ENCODE results near the gene PTPN7.

PTPN7 gene

DNA sequence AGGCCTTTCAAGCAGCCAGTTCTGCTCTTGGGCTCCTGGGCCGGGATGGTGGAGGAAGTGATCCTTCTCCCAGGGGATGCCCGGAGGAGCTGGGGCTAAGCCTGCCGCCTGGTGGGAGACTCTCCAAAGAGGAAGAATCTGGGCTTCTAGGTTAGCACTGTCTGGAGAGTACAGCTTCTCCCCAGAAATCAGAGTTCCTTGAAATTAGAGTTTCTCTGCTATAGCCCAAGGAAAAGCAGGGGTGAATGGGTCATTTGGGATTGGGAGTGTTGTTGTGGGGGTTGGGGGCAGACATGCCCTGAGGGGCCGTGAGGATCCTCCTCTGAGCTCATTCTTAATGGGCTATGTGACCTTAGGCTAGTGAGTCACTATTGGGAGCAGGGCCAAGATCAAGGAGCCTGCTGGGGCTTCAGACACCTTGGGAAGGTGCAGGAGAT is 39.7 kb upstream of the PTPN7 start:
- Histone ChIP-seq H2BK120ac (ENCODE audit: low read depth, low read length) (no peak overlapping the region), H3K27ac (ENCODE audit: low read depth, low read length) (no peak overlapping the region), H4K5ac (ENCODE audit: low read length) (no peak overlapping the region), H3K4me2 (ENCODE audit: low read length) (no peak overlapping the region), H4K8ac (ENCODE audit: low read depth, low read length) (no peak overlapping the region), H3K27me3 (ENCODE audit: insufficient read depth, low read length, poor library complexity) (peaks cover under 1% of the 10 kb centered on the region), H3K18ac (ENCODE audit: low read length) (no peak overlapping the region), H3K36me3 (ENCODE audit: control insufficient read depth, insufficient read depth, low read length) (no peaks in the 10 kb centered on the region), H3K9ac (ENCODE audit: low read length) (no peak overlapping the region), H3K23ac (ENCODE audit: low read length) (no peak overlapping the region), H3K4me1 (ENCODE audit: control insufficient read depth, low read depth, low read length) (no peaks in the 10 kb centered on the region), H3K79me1 (ENCODE audit: low read length) (no peaks in the 10 kb centered on the region), H2AK5ac (ENCODE audit: low read length) (no peak overlapping the region), H3K56ac (ENCODE audit: low read length) (no peak overlapping the region), H3K4me3 (ENCODE audit: low read length) (no peak overlapping the region), H2BK15ac (replicated peaks; ENCODE audit: low read depth) (no peak overlapping the region), H3K79me2 (ENCODE audit: control insufficient read depth, insufficient read depth, low read length) (no peaks in the 10 kb centered on the region), H2BK5ac (ENCODE audit: low read length) (no peak overlapping the region), H3K4ac (ENCODE audit: low read depth, low read length) (no peak overlapping the region)
- WGBS (ENCODE audit: extremely low coverage, insufficient coverage, low lambda C conversion rate), result no CpG with 5 or more reads among the region's 4 CpGs
- DNase-seq, result peak; percentile 77

DNA sequence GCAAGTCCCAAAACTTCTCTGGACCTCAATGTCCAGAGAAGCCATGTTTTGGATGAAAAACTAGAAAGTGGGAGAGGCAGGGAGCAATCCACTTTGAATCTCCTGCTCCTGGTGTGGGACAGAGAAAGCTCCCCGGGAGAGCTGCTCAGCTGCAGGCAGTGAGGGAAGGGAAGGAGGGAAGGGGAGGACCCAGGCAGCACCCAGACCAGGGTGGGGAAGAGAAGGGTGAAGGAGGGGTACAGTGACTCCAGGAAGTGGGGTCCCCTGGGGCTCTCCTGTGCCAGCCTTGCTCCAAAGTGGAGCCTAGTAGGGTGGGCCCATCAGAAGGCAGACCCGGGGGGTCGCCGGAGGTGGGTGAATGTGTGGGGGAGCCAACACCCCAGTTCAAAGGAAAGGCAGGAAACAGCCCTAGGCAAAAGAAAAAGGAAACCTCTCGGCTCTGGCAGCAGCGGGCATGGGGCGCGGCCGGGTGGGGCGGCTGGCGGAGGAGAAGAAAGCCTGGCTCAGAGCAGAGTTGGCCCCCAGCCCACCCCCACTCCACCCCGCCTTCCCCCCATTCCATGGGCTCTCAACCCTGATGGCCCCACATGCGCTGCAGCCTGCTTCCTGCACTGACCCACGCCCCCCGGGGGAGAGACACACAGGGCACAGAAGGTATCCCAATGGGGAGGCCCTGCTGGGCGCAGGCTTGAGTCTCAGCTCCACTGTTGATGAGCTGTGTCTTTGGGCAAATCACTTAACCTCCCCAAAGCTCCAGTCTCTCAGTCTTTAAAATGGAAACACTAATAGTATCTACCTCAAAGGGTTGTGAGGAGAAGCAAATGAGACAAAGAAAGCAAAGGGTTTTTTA is 38.9 kb upstream of the PTPN7 start:
- Histone ChIP-seq H3K4ac (ENCODE audit: low read depth, low read length) (no peak overlapping the region), H3K9ac (ENCODE audit: low read length) (no peak overlapping the region), H3K4me2 (ENCODE audit: low read length) (no peak overlapping the region), H3K18ac (ENCODE audit: low read length) (no peak overlapping the region), H3K23ac (ENCODE audit: low read length) (no peak overlapping the region), H3K4me3 (ENCODE audit: low read length) (no peak overlapping the region), H2AK5ac (ENCODE audit: low read length) (no peak overlapping the region), H3K4me1 (ENCODE audit: control insufficient read depth, low read depth, low read length) (no peaks in the 10 kb centered on the region), H3K56ac (ENCODE audit: low read length) (no peak overlapping the region), H3K79me2 (ENCODE audit: control insufficient read depth, insufficient read depth, low read length) (no peaks in the 10 kb centered on the region), H2BK15ac (replicated peaks; ENCODE audit: low read depth) (no peak overlapping the region), H3K27me3 (ENCODE audit: insufficient read depth, low read length, poor library complexity) (peaks cover 6% of the 10 kb centered on the region), H3K79me1 (ENCODE audit: low read length) (no peaks in the 10 kb centered on the region), H4K8ac (ENCODE audit: low read depth, low read length) (no peak overlapping the region), H4K5ac (ENCODE audit: low read length) (no peak overlapping the region), H3K27ac (ENCODE audit: low read depth, low read length) (no peak overlapping the region), H3K36me3 (ENCODE audit: control insufficient read depth, insufficient read depth, low read length) (no peaks in the 10 kb centered on the region), H2BK5ac (ENCODE audit: low read length) (no peak overlapping the region), H2BK120ac (ENCODE audit: low read depth, low read length) (no peak overlapping the region)
- no peak for DNase-seq
- WGBS (ENCODE audit: extremely low coverage, insufficient coverage, low lambda C conversion rate), result no CpG with 5 or more reads among the region's 16 CpGs

DNA sequence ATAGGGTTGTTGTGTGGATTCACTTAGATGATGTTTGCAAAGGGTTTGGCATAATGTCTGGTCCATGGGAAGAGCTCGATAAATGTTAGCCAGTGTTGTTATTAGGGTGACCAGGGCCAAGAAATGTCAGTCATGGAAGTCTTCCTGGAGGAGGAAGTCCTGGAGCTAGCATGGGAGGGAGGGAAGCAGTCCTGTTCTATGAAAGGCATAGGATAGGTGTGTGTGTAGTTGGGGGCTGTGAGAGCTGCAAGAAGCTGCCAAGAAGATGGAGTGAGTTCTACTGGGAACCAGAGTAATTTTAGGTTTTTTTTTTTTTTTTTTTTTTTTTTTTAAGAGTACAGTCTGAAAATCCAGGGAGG is 37.9 kb upstream of the PTPN7 start:
- no CpG with 5 or more reads among the region's 1 CpG for WGBS (ENCODE audit: extremely low coverage, insufficient coverage, low lambda C conversion rate)
- Histone ChIP-seq H3K18ac (ENCODE audit: low read length) (no peak overlapping the region), H3K79me2 (ENCODE audit: control insufficient read depth, insufficient read depth, low read length) (no peaks in the 10 kb centered on the region), H3K4me2 (ENCODE audit: low read length) (no peak overlapping the region), H3K27me3 (ENCODE audit: insufficient read depth, low read length, poor library complexity) (peaks cover 13% of the 10 kb centered on the region), H2BK5ac (ENCODE audit: low read length) (no peak overlapping the region), H3K4me1 (ENCODE audit: control insufficient read depth, low read depth, low read length) (no peaks in the 10 kb centered on the region), H3K9ac (ENCODE audit: low read length) (no peak overlapping the region), H3K27ac (ENCODE audit: low read depth, low read length) (no peak overlapping the region), H3K36me3 (ENCODE audit: control insufficient read depth, insufficient read depth, low read length) (no peaks in the 10 kb centered on the region), H4K8ac (ENCODE audit: low read depth, low read length) (no peak overlapping the region), H2AK5ac (ENCODE audit: low read length) (no peak overlapping the region), H4K5ac (ENCODE audit: low read length) (no peak overlapping the region), H3K23ac (ENCODE audit: low read length) (no peak overlapping the region), H3K4ac (ENCODE audit: low read depth, low read length) (no peak overlapping the region), H2BK120ac (ENCODE audit: low read depth, low read length) (no peak overlapping the region), H3K56ac (ENCODE audit: low read length) (no peak overlapping the region), H3K4me3 (ENCODE audit: low read length) (no peak overlapping the region), H3K79me1 (ENCODE audit: low read length) (no peaks in the 10 kb centered on the region), H2BK15ac (replicated peaks; ENCODE audit: low read depth) (no peak overlapping the region)
- DNase-seq, result no peak

DNA sequence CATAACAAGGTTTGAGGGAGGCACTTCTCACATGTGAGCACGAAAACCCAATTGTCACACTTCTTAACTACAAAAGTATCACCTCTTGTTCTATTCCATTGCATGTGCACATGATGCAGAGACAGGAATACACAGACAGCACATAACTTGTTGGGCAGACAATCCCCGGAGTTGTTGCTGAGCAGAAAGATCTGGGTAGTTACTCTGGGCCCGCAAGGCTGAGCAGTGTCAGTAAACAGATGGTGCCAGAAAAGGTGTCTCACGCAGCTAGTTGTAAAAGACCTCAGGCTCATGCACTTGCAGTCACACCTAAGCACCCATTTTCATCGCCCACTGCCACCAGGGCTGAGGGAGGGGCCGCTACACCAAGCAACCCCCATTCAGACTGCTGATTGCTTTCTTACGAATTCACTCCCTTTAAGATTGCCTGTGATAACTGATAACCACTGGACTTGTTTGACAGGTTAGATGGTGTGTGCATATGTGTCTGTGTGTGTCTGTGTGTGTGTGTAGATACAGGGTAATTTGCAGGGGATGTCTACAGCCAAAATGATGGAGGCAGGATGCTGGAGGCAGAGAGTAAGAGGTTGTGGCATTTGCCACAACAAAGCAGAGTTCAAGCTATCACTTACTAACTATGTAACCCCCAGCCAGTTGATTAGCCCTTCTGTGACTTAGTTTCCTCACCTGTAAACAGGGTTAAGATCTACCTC is 37.4 kb upstream of the PTPN7 start:
- H3K36me3 ChIP-seq (ENCODE audit: control insufficient read depth, insufficient read depth, low read length), result no peaks in the 10 kb centered on the region
- H4K8ac ChIP-seq (ENCODE audit: low read depth, low read length), result no peak overlapping the region
- no peak overlapping the region for H3K4me3 ChIP-seq (ENCODE audit: low read length)
- H2BK120ac ChIP-seq (ENCODE audit: low read depth, low read length), result no peak overlapping the region
- H3K4me1 ChIP-seq (ENCODE audit: control insufficient read depth, low read depth, low read length), result no peaks in the 10 kb centered on the region
- H2AK5ac ChIP-seq (ENCODE audit: low read length), result no peak overlapping the region
- no peak overlapping the region for H2BK5ac ChIP-seq (ENCODE audit: low read length)
- H3K27ac ChIP-seq (ENCODE audit: low read depth, low read length), result no peak overlapping the region
- H3K9ac ChIP-seq (ENCODE audit: low read length), result no peak overlapping the region
- no peak overlapping the region for H3K23ac ChIP-seq (ENCODE audit: low read length)
- no peaks in the 10 kb centered on the region for H3K79me2 ChIP-seq (ENCODE audit: control insufficient read depth, insufficient read depth, low read length)
- WGBS (ENCODE audit: extremely low coverage, insufficient coverage, low lambda C conversion rate), result no CpG with 5 or more reads among the region's 7 CpGs
- H3K4me2 ChIP-seq (ENCODE audit: low read length), result no peak overlapping the region
- H4K5ac ChIP-seq (ENCODE audit: low read length), result no peak overlapping the region
- DNase-seq, result no peak
- no peak overlapping the region for H3K4ac ChIP-seq (ENCODE audit: low read depth, low read length)
- peaks cover 17% of the 10 kb centered on the region for H3K27me3 ChIP-seq (ENCODE audit: insufficient read depth, low read length, poor library complexity)
- H3K18ac ChIP-seq (ENCODE audit: low read length), result no peak overlapping the region
- no peak overlapping the region for H2BK15ac ChIP-seq (replicated peaks; ENCODE audit: low read depth)
- H3K56ac ChIP-seq (ENCODE audit: low read length), result no peak overlapping the region
- no peaks in the 10 kb centered on the region for H3K79me1 ChIP-seq (ENCODE audit: low read length)

DNA sequence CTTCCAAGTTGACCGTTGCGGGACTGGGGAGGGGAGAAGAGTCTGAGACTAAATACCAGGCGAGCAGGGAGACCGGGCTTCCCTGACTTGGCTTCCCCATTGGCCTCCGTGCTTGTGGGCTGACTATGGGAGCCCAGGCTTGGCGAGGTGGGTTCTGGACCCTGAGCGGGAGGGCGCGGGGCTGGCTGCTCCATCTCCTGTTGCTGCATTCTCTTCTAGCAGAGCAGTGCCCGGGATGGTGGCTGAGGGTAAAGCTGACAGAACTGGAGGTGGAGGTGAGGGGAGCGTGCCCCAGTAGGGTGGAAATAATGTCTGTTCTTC is 33.9 kb upstream of the PTPN7 start:
- no peak overlapping the region for H3K4me2 ChIP-seq (ENCODE audit: low read length)
- H3K56ac ChIP-seq (ENCODE audit: low read length), result no peak overlapping the region
- H3K4me1 ChIP-seq (ENCODE audit: control insufficient read depth, low read depth, low read length), result no peaks in the 10 kb centered on the region
- H2BK15ac ChIP-seq (replicated peaks; ENCODE audit: low read depth), result no peak overlapping the region
- no peak overlapping the region for H3K27ac ChIP-seq (ENCODE audit: low read depth, low read length)
- no peak overlapping the region for H2AK5ac ChIP-seq (ENCODE audit: low read length)
- no peak overlapping the region for H4K5ac ChIP-seq (ENCODE audit: low read length)
- no peak overlapping the region for H3K4me3 ChIP-seq (ENCODE audit: low read length)
- H2BK120ac ChIP-seq (ENCODE audit: low read depth, low read length), result no peak overlapping the region
- H3K79me1 ChIP-seq (ENCODE audit: low read length), result no peaks in the 10 kb centered on the region
- H3K4ac ChIP-seq (ENCODE audit: low read depth, low read length), result no peak overlapping the region
- H3K18ac ChIP-seq (ENCODE audit: low read length), result no peak overlapping the region
- no peak for DNase-seq
- H3K23ac ChIP-seq (ENCODE audit: low read length), result no peak overlapping the region
- WGBS (ENCODE audit: extremely low coverage, insufficient coverage, low lambda C conversion rate), result no CpG with 5 or more reads among the region's 11 CpGs
- H3K79me2 ChIP-seq (ENCODE audit: control insufficient read depth, insufficient read depth, low read length), result no peaks in the 10 kb centered on the region
- no peak overlapping the region for H4K8ac ChIP-seq (ENCODE audit: low read depth, low read length)
- no peak overlapping the region for H2BK5ac ChIP-seq (ENCODE audit: low read length)
- no peaks in the 10 kb centered on the region for H3K36me3 ChIP-seq (ENCODE audit: control insufficient read depth, insufficient read depth, low read length)
- peaks cover 17% of the 10 kb centered on the region for H3K27me3 ChIP-seq (ENCODE audit: insufficient read depth, low read length, poor library complexity)
- no peak overlapping the region for H3K9ac ChIP-seq (ENCODE audit: low read length)
